ENCODE data around the gene RCC2. TPM values are rescaled to one million over a fixed set of nuclear protein-coding genes. Genes with fewer than 3 reads are reported as not detected.
"Not testable (repeated sequence)": the region's sequence is repeated elsewhere in the genome, so short reads cannot be mapped to it uniquely, and the experiment has no call there.

Gene RCC2
- 209 TPM for polyA plus RNA-seq (2013, experiment 1 of 4)
- polyA plus RNA-seq (2013, experiment 2 of 4) = 221 TPM
- 125 TPM for polyA plus RNA-seq (2013, experiment 3 of 4)
- 136 TPM for polyA plus RNA-seq (2013, experiment 4 of 4)

GRCh38 chr1:17439250-17440073 lies at the start of gene RCC2:
Gene RCC2, minus strand, starts transcription at chr1:17439677. Its CDS starts 1,163 bp downstream, at chr1:17438514.
- no peaks in the 10 kb centered on the region for H3K36me3 ChIP-seq (ENCODE audit: control insufficient read depth, insufficient read depth, low read length)
- no peaks in the 10 kb centered on the region for H3K9me3 ChIP-seq (ENCODE audit: control insufficient read depth, low read length)
- WGBS, 2 experiments = 0% methylated on average over 75 of the region's 75 CpGs
- peak within 1 kb of the TSS; percentile 89 for H3K4me3 ChIP-seq (ENCODE audit: insufficient read depth, low read depth, low read length)
- peaks cover 27% of the 10 kb centered on the region for H3K4me1 ChIP-seq (ENCODE audit: control insufficient read depth, insufficient read depth, low read length)
- peak within 1 kb of the TSS; percentile 93 for H3K27ac ChIP-seq (ENCODE audit: insufficient read depth, low read depth, low read length, poor library complexity, severe bottlenecking)
- peaks cover 26% of the 10 kb centered on the region for H3K27me3 ChIP-seq (ENCODE audit: control insufficient read depth, insufficient read depth, low read length, poor library complexity, severe bottlenecking)

DNA sequence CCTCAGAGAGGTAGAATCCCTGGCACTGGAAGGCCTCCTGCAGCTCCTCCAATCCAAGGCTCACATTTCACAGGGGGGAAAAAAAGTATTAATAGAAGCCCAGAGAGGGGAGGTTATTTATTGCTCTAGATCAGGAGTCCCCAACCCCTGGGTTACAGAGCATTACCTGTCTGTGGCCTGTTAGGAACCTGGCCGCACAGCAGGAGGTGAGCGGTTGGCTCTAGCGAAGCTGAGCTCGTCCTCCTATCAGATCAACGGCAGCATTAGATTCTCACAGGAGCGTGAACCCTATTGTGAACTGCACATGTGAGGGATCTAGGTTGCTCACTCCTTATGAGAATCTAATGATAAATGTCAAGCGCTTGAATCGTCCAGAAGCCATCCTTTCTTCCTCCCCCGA lies 46.8 kb upstream of the RCC2 start:
- H3K9me3 ChIP-seq (ENCODE audit: control insufficient read depth, low read length) = no peaks in the 10 kb centered on the region
- no peaks in the 10 kb centered on the region for H3K36me3 ChIP-seq (ENCODE audit: control insufficient read depth, insufficient read depth, low read length)
- WGBS, 2 experiments = 90 to 91% methylated on average over 9 of the region's 9 CpGs
- no peaks in the 10 kb centered on the region for H3K4me1 ChIP-seq (ENCODE audit: control insufficient read depth, insufficient read depth, low read length)
- H3K4me3 ChIP-seq (ENCODE audit: insufficient read depth, low read depth, low read length) = no peak overlapping the region
- H3K27me3 ChIP-seq (ENCODE audit: control insufficient read depth, insufficient read depth, low read length, poor library complexity, severe bottlenecking) = no peaks in the 10 kb centered on the region
- H3K27ac ChIP-seq (ENCODE audit: insufficient read depth, low read depth, low read length, poor library complexity, severe bottlenecking) = no peak overlapping the region

GRCh38 chr1:17485281-17485680 lies 45.8 kb upstream of the RCC2 start:
- Histone ChIP-seq H3K4me1 (ENCODE audit: control insufficient read depth, insufficient read depth, low read length) (no peaks in the 10 kb centered on the region), H3K9me3 (ENCODE audit: control insufficient read depth, low read length) (no peaks in the 10 kb centered on the region), H3K27ac (ENCODE audit: insufficient read depth, low read depth, low read length, poor library complexity, severe bottlenecking) (no peak overlapping the region), H3K4me3 (ENCODE audit: insufficient read depth, low read depth, low read length) (no peak overlapping the region), H3K27me3 (ENCODE audit: control insufficient read depth, insufficient read depth, low read length, poor library complexity, severe bottlenecking) (no peaks in the 10 kb centered on the region), H3K36me3 (ENCODE audit: control insufficient read depth, insufficient read depth, low read length) (no peaks in the 10 kb centered on the region)
- WGBS, 2 experiments = 78 to 83% methylated on average over 10 of the region's 10 CpGs

- not testable (repeated sequence) for H3K27me3 ChIP-seq (ENCODE audit: control insufficient read depth, insufficient read depth, low read length, poor library complexity, severe bottlenecking); H3K4me3 ChIP-seq (ENCODE audit: insufficient read depth, low read depth, low read length); H3K36me3 ChIP-seq (ENCODE audit: control insufficient read depth, insufficient read depth, low read length); H3K4me1 ChIP-seq (ENCODE audit: control insufficient read depth, insufficient read depth, low read length); H3K9me3 ChIP-seq (ENCODE audit: control insufficient read depth, low read length); H3K27ac ChIP-seq (ENCODE audit: insufficient read depth, low read depth, low read length, poor library complexity, severe bottlenecking)
- 92 to 94% methylated on average over 10 of the region's 10 CpGs for WGBS, 2 experiments
Observed at GRCh38 chr1:17481981-17482380, 42.5 kb upstream of the RCC2 start.

DNA sequence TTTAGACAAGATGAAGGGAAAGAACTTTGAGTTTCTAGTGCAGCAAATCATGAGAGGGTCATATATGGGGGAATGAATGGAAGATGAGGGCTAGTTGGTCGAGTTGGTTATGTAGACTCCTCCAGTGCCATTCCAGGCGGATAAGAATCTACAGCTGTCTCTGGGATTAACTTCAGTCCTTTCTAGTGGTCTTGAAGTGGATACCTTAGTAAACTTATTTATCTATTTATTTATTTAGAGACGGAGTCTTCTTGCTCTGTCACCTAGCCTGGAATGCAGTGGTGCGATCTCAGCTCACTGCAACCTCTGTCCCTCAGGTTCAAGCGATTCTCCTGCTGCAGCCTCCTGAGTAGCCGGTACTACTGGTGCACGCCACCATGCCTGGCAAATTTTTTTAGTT lies 41.4 kb upstream of the RCC2 start:
- Histone ChIP-seq H3K27me3 (ENCODE audit: control insufficient read depth, insufficient read depth, low read length, poor library complexity, severe bottlenecking) (no peaks in the 10 kb centered on the region), H3K36me3 (ENCODE audit: control insufficient read depth, insufficient read depth, low read length) (no peaks in the 10 kb centered on the region), H3K4me3 (ENCODE audit: insufficient read depth, low read depth, low read length) (no peak overlapping the region), H3K4me1 (ENCODE audit: control insufficient read depth, insufficient read depth, low read length) (no peaks in the 10 kb centered on the region), H3K9me3 (ENCODE audit: control insufficient read depth, low read length) (no peaks in the 10 kb centered on the region), H3K27ac (ENCODE audit: insufficient read depth, low read depth, low read length, poor library complexity, severe bottlenecking) (no peak overlapping the region)
- 88 to 89% methylated on average over 7 of the region's 7 CpGs for WGBS, 2 experiments

DNA sequence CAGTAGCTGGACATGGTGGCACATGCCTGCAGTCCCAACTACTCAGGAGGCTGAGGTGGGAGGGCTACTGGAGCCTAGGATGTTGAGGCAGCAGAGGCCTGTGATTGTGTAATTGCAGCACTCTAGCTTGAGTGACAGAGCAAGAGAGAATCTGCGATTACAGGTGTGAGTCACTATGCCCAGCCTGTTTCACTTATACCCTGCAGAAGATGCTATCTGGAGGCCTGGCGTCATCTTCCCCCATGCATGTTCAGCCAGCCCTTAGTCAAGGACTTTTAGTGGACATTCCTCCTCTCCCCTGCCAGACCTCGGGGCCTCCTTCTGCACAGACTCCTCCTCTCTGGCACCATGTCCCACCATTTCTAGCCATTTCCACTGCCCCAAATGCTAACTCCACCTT lies 36.3 kb upstream of the RCC2 start:
- no peaks in the 10 kb centered on the region for H3K36me3 ChIP-seq (ENCODE audit: control insufficient read depth, insufficient read depth, low read length)
- WGBS, 2 experiments = 91% methylated on average over 3 of the region's 3 CpGs
- no peaks in the 10 kb centered on the region for H3K9me3 ChIP-seq (ENCODE audit: control insufficient read depth, low read length)
- H3K27ac ChIP-seq (ENCODE audit: insufficient read depth, low read depth, low read length, poor library complexity, severe bottlenecking) = no peak overlapping the region
- H3K4me3 ChIP-seq (ENCODE audit: insufficient read depth, low read depth, low read length) = no peak overlapping the region
- H3K27me3 ChIP-seq (ENCODE audit: control insufficient read depth, insufficient read depth, low read length, poor library complexity, severe bottlenecking) = no peaks in the 10 kb centered on the region
- H3K4me1 ChIP-seq (ENCODE audit: control insufficient read depth, insufficient read depth, low read length) = no peaks in the 10 kb centered on the region

GRCh38 chr1:17474836-17475555 lies 35.5 kb upstream of the RCC2 start:
- H3K27me3 ChIP-seq (ENCODE audit: control insufficient read depth, insufficient read depth, low read length, poor library complexity, severe bottlenecking); H3K4me1 ChIP-seq (ENCODE audit: control insufficient read depth, insufficient read depth, low read length); H3K36me3 ChIP-seq (ENCODE audit: control insufficient read depth, insufficient read depth, low read length); H3K4me3 ChIP-seq (ENCODE audit: insufficient read depth, low read depth, low read length); H3K9me3 ChIP-seq (ENCODE audit: control insufficient read depth, low read length); H3K27ac ChIP-seq (ENCODE audit: insufficient read depth, low read depth, low read length, poor library complexity, severe bottlenecking): not testable (repeated sequence)
- 85 to 87% methylated on average over 20 of the region's 20 CpGs for WGBS, 2 experiments

DNA sequence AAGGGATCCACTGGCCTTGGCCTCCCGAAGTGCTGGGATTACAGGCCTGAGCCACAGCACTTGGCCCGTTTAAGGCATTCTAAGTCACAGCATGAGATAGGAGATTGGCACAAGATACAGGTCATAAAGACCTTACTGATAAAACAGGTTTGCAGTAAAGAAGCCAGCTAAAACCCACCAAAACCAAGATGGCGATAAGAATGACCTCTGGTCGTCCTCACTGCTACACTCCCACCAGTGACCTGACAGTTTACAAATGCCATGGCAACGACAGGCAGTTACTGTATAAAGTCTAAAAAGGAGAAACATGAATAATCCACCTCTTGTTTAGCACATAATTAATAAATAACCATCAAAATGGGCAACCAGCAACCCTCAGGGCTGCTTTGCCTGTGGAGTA lies 33.3 kb upstream of the RCC2 start:
- Histone ChIP-seq H3K36me3 (ENCODE audit: control insufficient read depth, insufficient read depth, low read length) (no peaks in the 10 kb centered on the region), H3K27me3 (ENCODE audit: control insufficient read depth, insufficient read depth, low read length, poor library complexity, severe bottlenecking) (no peaks in the 10 kb centered on the region), H3K9me3 (ENCODE audit: control insufficient read depth, low read length) (no peaks in the 10 kb centered on the region), H3K27ac (ENCODE audit: insufficient read depth, low read depth, low read length, poor library complexity, severe bottlenecking) (no peak overlapping the region), H3K4me3 (ENCODE audit: insufficient read depth, low read depth, low read length) (no peak overlapping the region), H3K4me1 (ENCODE audit: control insufficient read depth, insufficient read depth, low read length) (no peaks in the 10 kb centered on the region)
- WGBS, 2 experiments = 84% methylated on average over 5 of the region's 5 CpGs

GRCh38 chr1:17471393-17471792 lies 31.9 kb upstream of the RCC2 start:
- 89 to 90% methylated on average over 2 of the region's 2 CpGs for WGBS, 2 experiments

GRCh38 chr1:17470021-17470799 lies 30.7 kb upstream of the RCC2 start:
- Histone ChIP-seq H3K4me1 (ENCODE audit: control insufficient read depth, insufficient read depth, low read length) (no peaks in the 10 kb centered on the region), H3K9me3 (ENCODE audit: control insufficient read depth, low read length) (no peaks in the 10 kb centered on the region), H3K4me3 (ENCODE audit: insufficient read depth, low read depth, low read length) (no peak overlapping the region), H3K36me3 (ENCODE audit: control insufficient read depth, insufficient read depth, low read length) (no peaks in the 10 kb centered on the region), H3K27me3 (ENCODE audit: control insufficient read depth, insufficient read depth, low read length, poor library complexity, severe bottlenecking) (no peaks in the 10 kb centered on the region), H3K27ac (ENCODE audit: insufficient read depth, low read depth, low read length, poor library complexity, severe bottlenecking) (no peak overlapping the region)
- WGBS, 2 experiments = 17 to 21% methylated on average over 11 of the region's 11 CpGs

More at GRCh38 chr1:17471393-17471792, 31.9 kb upstream of the RCC2 start:
- H3K4me3 ChIP-seq (ENCODE audit: insufficient read depth, low read depth, low read length) = no peak overlapping the region
- H3K4me1 ChIP-seq (ENCODE audit: control insufficient read depth, insufficient read depth, low read length) = no peaks in the 10 kb centered on the region
- no peaks in the 10 kb centered on the region for H3K36me3 ChIP-seq (ENCODE audit: control insufficient read depth, insufficient read depth, low read length)
- H3K27ac ChIP-seq (ENCODE audit: insufficient read depth, low read depth, low read length, poor library complexity, severe bottlenecking) = no peak overlapping the region
- H3K9me3 ChIP-seq (ENCODE audit: control insufficient read depth, low read length) = no peaks in the 10 kb centered on the region
- no peaks in the 10 kb centered on the region for H3K27me3 ChIP-seq (ENCODE audit: control insufficient read depth, insufficient read depth, low read length, poor library complexity, severe bottlenecking)
